CD4-positive, alpha-beta memory T cell (primary cell): ENCODE data around the gene ADAMTS4. TPM values are rescaled to one million over a fixed set of nuclear protein-coding genes. Genes with fewer than 3 reads are reported as not detected.
A peak's percentile ranks its signal among the peaks of the same experiment; 100 is the strongest.

Experiments
- CTCF ChIA-PET: fragments of 350-600 bp; sonication (Branson Sonifier 250); formaldehyde crosslinking; loops from one replicate; lab custom pipeline; 2021; ENCODE audit warnings: inconsistent platforms; ENCODE audit not compliant: partially characterized antibody; lab: Charles Lee
- POLR2A ChIA-PET: fragments of 350-600 bp; sonication (Branson Sonifier 250); formaldehyde crosslinking; loops from one replicate; lab custom pipeline; 2021; ENCODE audit not compliant: partially characterized antibody; lab: Charles Lee
- DNase-seq, 5 donors: peaks; one replicate each; pipeline versions ENCODE4 v3.0.0 to v3.0.0-alpha.2; 2020 to 2022; ENCODE audit warnings: mixed read lengths in 1 of 5
- H3K27ac ChIP-seq: one replicate; pipeline ENCODE4 v1.7.0; 2013; ENCODE audit warnings: low read depth, low read length
- H3K27me3 ChIP-seq: 2 replicates; pipeline ENCODE4 v1.7.0; 2013; ENCODE audit warnings: mild to moderate bottlenecking, low read length, moderate library complexity; ENCODE audit not compliant: insufficient read depth
- H3K36me3 ChIP-seq: 2 replicates; pipeline ENCODE4 v1.7.0; 2013; ENCODE audit warnings: mild to moderate bottlenecking, low read length, moderate library complexity; ENCODE audit not compliant: insufficient read depth
- H3K4me1 ChIP-seq: 2 replicates; pipeline ENCODE4 v1.7.0; 2013; ENCODE audit warnings: mild to moderate bottlenecking, low read length, moderate library complexity; ENCODE audit not compliant: insufficient read depth
- H3K4me3 ChIP-seq, 2 donors: one replicate each; pipeline ENCODE4 v1.7.0; 2013; ENCODE audit warnings: low read length in 2 of 2, mild to moderate bottlenecking in 1 of 2
- H3K9me3 ChIP-seq, 2 donors: one replicate each; pipeline ENCODE4 v1.7.0; 2013; ENCODE audit warnings: low read length in 2 of 2, control low read depth in 1 of 2; ENCODE audit not compliant: control insufficient read depth in 1 of 2
- H3K27ac Mint-ChIP-seq, 7 donors: one replicate each; pipeline ENCODE4 v1.8.0; 2020 to 2021; ENCODE audit warnings: mixed read lengths in 7 of 7, mild to moderate bottlenecking in 6 of 7, inconsistent platforms in 3 of 7, moderate library complexity in 3 of 7
- H3K27me3 Mint-ChIP-seq, 2 donors: one replicate each; pipeline ENCODE4 v1.8.0; 2020 to 2021; ENCODE audit warnings: mixed read lengths in 2 of 2
- H3K36me3 Mint-ChIP-seq, 2 donors: one replicate each; pipeline ENCODE4 v1.8.0; 2020 to 2021; ENCODE audit warnings: mixed read lengths in 2 of 2, inconsistent platforms in 1 of 2, mild to moderate bottlenecking in 1 of 2
- H3K4me1 Mint-ChIP-seq, 4 donors: one replicate each; pipeline ENCODE4 v1.8.0; 2020 to 2021; ENCODE audit warnings: mixed read lengths in 4 of 4, mild to moderate bottlenecking in 1 of 4
- H3K4me3 Mint-ChIP-seq, 8 donors: one replicate each; pipeline ENCODE4 v1.8.0; 2020 to 2021; ENCODE audit warnings: mixed read lengths in 8 of 8, mild to moderate bottlenecking in 7 of 8, moderate library complexity in 6 of 8, inconsistent platforms in 3 of 8
- H3K9me3 Mint-ChIP-seq, 8 donors: one replicate each; pipeline ENCODE4 v1.8.0; 2020 to 2021; ENCODE audit warnings: mixed read lengths in 8 of 8, mild to moderate bottlenecking in 5 of 8, inconsistent platforms in 3 of 8, moderate library complexity in 1 of 8
- intact Hi-C: fragments of 100-400 bp; cut with micrococcal nuclease; formaldehyde crosslinking; loops from one replicate; pipeline ENCODE4 v1.15.1; 2023
- polyA plus RNA-seq, 2 donors: library from polyadenylated mRNA; unstranded; fragments of 300-500 nt; fragmentation: Illumina TruSeq; gene quantifications; one replicate each; pipeline ENCODE4 v1.2.3, GENCODE V29; 2021
- total RNA-seq, 2 experiments: library from RNA; stranded (reverse); gene quantifications; one replicate each; pipeline ENCODE4 v1.2.3, GENCODE V29; 2021

ADAMTS4 gene
- total and polyA plus RNA-seq, 4 experiments from 2014 or later = 0.07 to 2.4 (median 1.4) TPM; not detected in 1

GRCh38 chr1:161230762-161231161 lies 31.9 kb upstream of the ADAMTS4 start:
- Histone ChIP-seq H3K36me3 (peaks cover 24% of the 10 kb centered on the region), H3K27ac (no peak overlapping the region), H3K4me1 (peaks cover 21% of the 10 kb centered on the region), H3K27me3 (no peaks in the 10 kb centered on the region), H3K9me3 (no peaks in the 10 kb centered on the region), H3K4me3 (no peak overlapping the region)
- Mint-ChIP-seq H3K9me3 (no peaks in the 10 kb centered on the region), H3K4me1 (peaks cover 14 to 29% (median 22%) of the 10 kb centered on the region in 4 donors), H3K36me3 (peaks cover 4 to 32% of the 10 kb centered on the region in 2 donors), H3K4me3 (no peak overlapping the region), H3K27me3 (no peaks in the 10 kb centered on the region), H3K27ac (peak overlapping the region in 2 of 7 donors; percentile 15 to 70)
- no peak for DNase-seq
- POLR2A ChIA-PET = no interaction called here
- intact Hi-C loops = no loop called here
- CTCF ChIA-PET = interaction anchor here (1.1 to 13.2 kb wide), 7 partner anchors 20 to 508 kb away, joined by 3 to 245 read pairs (median 8); partner anchors contain the start of gene PPOX

GRCh38 chr1:161229896-161230295 lies 31.0 kb upstream of the ADAMTS4 start:
- Histone ChIP-seq H3K9me3 (no peaks in the 10 kb centered on the region), H3K27ac (no peak overlapping the region), H3K4me3 (no peak overlapping the region), H3K4me1 (peaks cover 28% of the 10 kb centered on the region), H3K27me3 (no peaks in the 10 kb centered on the region), H3K36me3 (peaks cover 24% of the 10 kb centered on the region)
- H3K36me3 Mint-ChIP-seq = peaks cover 4 to 32% of the 10 kb centered on the region in 2 donors
- no peaks in the 10 kb centered on the region for H3K9me3 Mint-ChIP-seq
- DNase-seq = no peak
- ChIA-PET POLR2A (interaction anchor here (0.9 kb wide), 1 partner anchor 28 kb away, joined by 3 read pairs; no protein-coding TSS in a partner anchor), CTCF (interaction anchor here (0.8 to 13.2 kb wide), 14 partner anchors 11 to 509 kb away, joined by 3 to 245 read pairs (median 4); partner anchors contain the start of gene PPOX)
- no peaks in the 10 kb centered on the region for H3K27me3 Mint-ChIP-seq
- peaks cover 20 to 37% (median 28%) of the 10 kb centered on the region in 4 donors for H3K4me1 Mint-ChIP-seq
- H3K4me3 Mint-ChIP-seq = peak overlapping the region in 1 of 8 donors; percentile 14
- intact Hi-C loops = loop anchor here (5.0 to 10.0 kb wide), 2 partner anchors 137 to 515 kb away; partner anchors contain the start of genes CFAP126 and DUSP12
- peak overlapping the region in 2 of 7 donors; percentile 42 to 79 for H3K27ac Mint-ChIP-seq

DNA sequence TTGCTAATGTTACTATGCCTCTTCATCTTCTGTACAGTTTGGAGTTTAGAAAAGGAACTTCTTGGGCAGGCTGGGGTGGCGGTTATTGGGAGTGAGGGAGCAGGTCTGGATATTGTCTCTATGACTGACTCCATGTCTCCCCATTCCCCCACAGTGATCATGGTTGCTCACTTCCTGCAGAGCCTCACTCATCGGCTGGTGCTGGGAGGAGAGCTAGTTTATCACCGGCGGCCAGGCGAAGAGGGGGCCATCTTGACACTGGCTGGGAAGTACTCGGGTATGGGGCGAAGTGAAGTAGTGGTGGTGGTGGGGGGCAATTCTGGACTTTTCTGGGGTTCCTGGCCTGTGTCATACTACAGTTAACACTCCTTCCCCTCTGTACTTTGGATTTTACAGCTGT lies 29.2 kb upstream of the ADAMTS4 start:
- H3K4me3 ChIP-seq = no peak overlapping the region
- H3K9me3 Mint-ChIP-seq = no peaks in the 10 kb centered on the region
- H3K36me3 ChIP-seq = peaks cover 24% of the 10 kb centered on the region
- no peaks in the 10 kb centered on the region for H3K27me3 Mint-ChIP-seq
- ChIA-PET POLR2A (interaction anchor here (0.7 to 5.1 kb wide), 6 partner anchors 25 to 109 kb away, joined by 3 to 112 read pairs (median 4); partner anchors contain the start of genes NDUFS2 and SDHC), CTCF (interaction anchor here (0.5 to 13.2 kb wide), 13 partner anchors 12 to 157 kb away, joined by 4 to 245 read pairs (median 52); partner anchors contain the start of genes FCER1G, NDUFS2, PPOX and SDHC)
- H3K36me3 Mint-ChIP-seq = peaks cover 4 to 32% of the 10 kb centered on the region in 2 donors
- H3K27ac Mint-ChIP-seq = peak overlapping the region; percentile 4 to 96 (median 68)
- H3K27ac ChIP-seq = peak overlapping the region; percentile 63
- intact Hi-C loops = loop anchor here (5.0 to 10.0 kb wide), 2 partner anchors 139 to 517 kb away; partner anchors contain the start of genes CFAP126 and DUSP12
- H3K27me3 ChIP-seq = no peaks in the 10 kb centered on the region
- peaks cover 28% of the 10 kb centered on the region for H3K4me1 ChIP-seq
- DNase-seq = no peak
- H3K4me3 Mint-ChIP-seq = peak overlapping the region in 7 of 8 donors; percentile 9 to 100 (median 67)
- H3K9me3 ChIP-seq = no peaks in the 10 kb centered on the region
- peaks cover 20 to 37% (median 29%) of the 10 kb centered on the region in 4 donors for H3K4me1 Mint-ChIP-seq

GRCh38 chr1:161227196-161227871 lies 28.5 kb upstream of the ADAMTS4 start:
- no peaks in the 10 kb centered on the region for H3K9me3 ChIP-seq
- peak; percentile 82 to 86 (median 83) for DNase-seq
- intact Hi-C loops = loop anchor here (1.0 to 10.0 kb wide), 6 partner anchors 64 to 517 kb away; partner anchors contain the start of genes CFAP126, DUSP12 and SDHC
- H3K36me3 ChIP-seq = peaks cover 24% of the 10 kb centered on the region
- H3K27ac Mint-ChIP-seq = peak overlapping the region; percentile 4 to 96 (median 68)
- H3K4me1 ChIP-seq = peaks cover 28% of the 10 kb centered on the region
- H3K36me3 Mint-ChIP-seq = peaks cover 4 to 32% of the 10 kb centered on the region in 2 donors
- peak overlapping the region; percentile 63 for H3K27ac ChIP-seq
- no peaks in the 10 kb centered on the region for H3K27me3 Mint-ChIP-seq
- peak overlapping the region; percentile 66 to 100 (median 98) for H3K4me3 Mint-ChIP-seq
- no peaks in the 10 kb centered on the region for H3K27me3 ChIP-seq
- ChIA-PET POLR2A (interaction anchor here (0.7 to 5.1 kb wide), 9 partner anchors 24 to 109 kb away, joined by 3 to 112 read pairs (median 8); partner anchors contain the start of genes NDUFS2, SDHC and UFC1), CTCF (interaction anchor here (1.4 to 13.2 kb wide), 15 partner anchors 11 to 170 kb away, joined by 3 to 245 read pairs (median 42); partner anchors contain the start of genes CFAP126, DEDD, FCER1G and NDUFS2)
- no peaks in the 10 kb centered on the region for H3K9me3 Mint-ChIP-seq
- peaks cover 20 to 37% (median 29%) of the 10 kb centered on the region in 4 donors for H3K4me1 Mint-ChIP-seq
- peak overlapping the region in 1 of 2 donors; percentile 32 for H3K4me3 ChIP-seq

GRCh38 chr1:161226759-161227158 lies 27.9 kb upstream of the ADAMTS4 start:
- H3K4me3 Mint-ChIP-seq = peak overlapping the region; percentile 67 to 100 (median 98)
- H3K9me3 ChIP-seq = no peaks in the 10 kb centered on the region
- H3K27ac ChIP-seq = peak overlapping the region; percentile 63
- peaks cover 4 to 32% of the 10 kb centered on the region in 2 donors for H3K36me3 Mint-ChIP-seq
- intact Hi-C loops = loop anchor here (1.0 to 10.0 kb wide), 6 partner anchors 65 to 518 kb away; partner anchors contain the start of genes CFAP126, DUSP12 and SDHC
- peaks cover 28% of the 10 kb centered on the region for H3K4me1 ChIP-seq
- DNase-seq = no peak
- ChIA-PET CTCF (interaction anchor here (1.3 to 13.2 kb wide), 17 partner anchors 10 to 171 kb away, joined by 3 to 245 read pairs (median 40); partner anchors contain the start of genes CFAP126, DEDD, FCER1G and NDUFS2), POLR2A (interaction anchor here (1.2 to 5.1 kb wide), 10 partner anchors 24 to 181 kb away, joined by 3 to 112 read pairs (median 13); partner anchors contain the start of genes DEDD, NDUFS2, UFC1 and USF1)
- peaks cover 20 to 37% (median 29%) of the 10 kb centered on the region in 4 donors for H3K4me1 Mint-ChIP-seq
- no peaks in the 10 kb centered on the region for H3K9me3 Mint-ChIP-seq
- peak overlapping the region in 5 of 7 donors; percentile 25 to 96 (median 90) for H3K27ac Mint-ChIP-seq
- H3K4me3 ChIP-seq = peak overlapping the region; percentile 67 to 91
- no peaks in the 10 kb centered on the region for H3K27me3 Mint-ChIP-seq
- H3K36me3 ChIP-seq = peaks cover 24% of the 10 kb centered on the region
- H3K27me3 ChIP-seq = no peaks in the 10 kb centered on the region

DNA sequence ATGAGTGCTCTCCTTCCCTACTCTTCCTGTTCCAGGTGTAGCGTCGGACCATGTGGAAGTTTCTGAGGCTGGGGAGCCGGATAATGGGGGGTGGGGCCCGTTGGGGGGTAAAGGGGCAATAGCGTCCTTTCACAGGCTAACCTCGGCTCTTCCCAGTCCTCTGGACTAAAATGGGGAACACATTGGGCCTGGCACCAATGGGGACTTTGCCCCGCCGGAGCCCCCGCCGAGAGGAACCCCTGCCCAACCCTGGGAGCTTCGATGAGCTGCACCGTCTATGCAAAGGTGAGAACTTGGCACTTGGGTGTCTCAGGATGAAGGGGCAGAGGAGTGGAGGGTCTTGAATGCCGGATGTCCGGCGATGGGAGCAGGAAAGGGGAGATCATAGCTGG lies 27.5 kb upstream of the ADAMTS4 start:
- DNase-seq = peak in 1 of 5 donors; percentile 4
- Histone ChIP-seq H3K27me3 (no peaks in the 10 kb centered on the region), H3K9me3 (no peaks in the 10 kb centered on the region), H3K36me3 (peaks cover 24% of the 10 kb centered on the region), H3K4me3 (peak overlapping the region; percentile 67 to 91), H3K27ac (peak overlapping the region; percentile 63), H3K4me1 (peaks cover 28% of the 10 kb centered on the region)
- intact Hi-C loops = loop anchor here (2.0 to 10.0 kb wide), 3 partner anchors 88 to 518 kb away; partner anchors contain the start of genes CFAP126, DUSP12 and SDHC
- POLR2A ChIA-PET = interaction anchor here (0.6 to 5.1 kb wide), 24 partner anchors 11 to 181 kb away, joined by 3 to 112 read pairs (median 8); partner anchors contain the start of genes ARHGAP30, DEDD, FCER1G and NDUFS2
- no peaks in the 10 kb centered on the region for H3K9me3 Mint-ChIP-seq
- CTCF ChIA-PET = interaction anchor here (0.7 to 13.2 kb wide), 33 partner anchors 10 to 229 kb away, joined by 3 to 245 read pairs (median 8); partner anchors contain the start of genes ADAMTS4, B4GALT3, CFAP126 and DEDD
- peak overlapping the region; percentile 89 to 98 (median 97) for H3K27ac Mint-ChIP-seq
- H3K36me3 Mint-ChIP-seq = peaks cover 4 to 32% of the 10 kb centered on the region in 2 donors
- peak overlapping the region; percentile 96 to 100 (median 98) for H3K4me3 Mint-ChIP-seq
- peaks cover 20 to 37% (median 29%) of the 10 kb centered on the region in 4 donors for H3K4me1 Mint-ChIP-seq
- no peaks in the 10 kb centered on the region for H3K27me3 Mint-ChIP-seq
